Glomerular endothelial cell (primary cell): ENCODE measurements around the gene WASL. TPM values are rescaled to one million over a fixed set of nuclear protein-coding genes. Genes with fewer than 3 reads are reported as not detected.

Source experiments
- DNase-seq: peaks from one replicate; pipeline ENCODE4 v3.0.0-alpha.2; 2011; ENCODE audit warnings: low read depth, low spot score; ENCODE audit errors: extremely low read depth
- total RNA-seq: library from RNA; depleted of rRNA; stranded (reverse); fragments of >200 nt; gene quantifications from 2 replicates; pipeline ENCODE4 v1.2.3, GENCODE V29; 2015

WASL gene
- total RNA-seq, 1 donor from 2014 or later, result 25.6 TPM

GRCh38 chr7:123662755-123663154 lies 86.0 kb downstream of the WASL start:
- DNase-seq, result no peak

GRCh38 chr7:123662293-123662692 lies 86.5 kb downstream of the WASL start:
- DNase-seq, result no peak

- DNase-seq, result no peak
Observed at GRCh38 chr7:123661765-123662164, 87.0 kb downstream of the WASL start.

- DNase-seq, result no peak
Observed at GRCh38 chr7:123660514-123661354, 88.1 kb downstream of the WASL start.

GRCh38 chr7:123658023-123658422 lies 90.8 kb downstream of the WASL start:
- no peak for DNase-seq

GRCh38 chr7:123657304-123657685 lies 91.5 kb downstream of the WASL start:
- DNase-seq, result no peak

GRCh38 chr7:123656544-123657303 lies 92.1 kb downstream of the WASL start:
- no peak for DNase-seq

- no peak for DNase-seq
Observed at GRCh38 chr7:123655614-123656013, 93.2 kb downstream of the WASL start, which contains the start of gene LMOD2. LMOD2 (plus strand) TSS chr7:123655866; CDS start chr7:123655964, 98 bp downstream.

- no peak for DNase-seq
Observed at GRCh38 chr7:123653162-123653561, 95.6 kb downstream of the WASL start.

GRCh38 chr7:123652406-123652805 lies 96.4 kb downstream of the WASL start:
- no peak for DNase-seq

- DNase-seq, result no peak
Observed at GRCh38 chr7:123650595-123650994, 98.2 kb downstream of the WASL start.

- DNase-seq, result no peak
Observed at GRCh38 chr7:123649964-123650363, 98.8 kb downstream of the WASL start.

GRCh38 chr7:123647106-123647730 lies 101.6 kb downstream of the WASL start:
- no peak for DNase-seq

- no peak for DNase-seq
Observed at GRCh38 chr7:123645516-123645915, 103.3 kb downstream of the WASL start.

- DNase-seq, result peak; percentile 81
Observed at GRCh38 chr7:123643495-123644441, 105.0 kb downstream of the WASL start.

GRCh38 chr7:123641901-123642300 lies 106.9 kb downstream of the WASL start:
- DNase-seq, result no peak

- DNase-seq, result no peak
Observed at GRCh38 chr7:123640583-123640982, 108.2 kb downstream of the WASL start.

GRCh38 chr7:123639631-123640030 lies 109.2 kb downstream of the WASL start:
- DNase-seq, result no peak

GRCh38 chr7:123637878-123638277 lies 110.9 kb downstream of the WASL start:
- no peak for DNase-seq

GRCh38 chr7:123637203-123637602 lies 111.6 kb downstream of the WASL start:
- DNase-seq, result no peak
